SKM-1 (cell line): ENCODE data around the gene RASEF.
"Not testable (repeated sequence)": the region's sequence is repeated elsewhere in the genome, so short reads cannot be mapped to it uniquely, and the experiment has no call there.

Experiments used
- DNase-seq: peaks from one replicate; lab custom pipeline; 2025; ENCODE audit not compliant: unreplicated experiment; lab: John Stamatoyannopoulos, UW

Gene RASEF

DNA sequence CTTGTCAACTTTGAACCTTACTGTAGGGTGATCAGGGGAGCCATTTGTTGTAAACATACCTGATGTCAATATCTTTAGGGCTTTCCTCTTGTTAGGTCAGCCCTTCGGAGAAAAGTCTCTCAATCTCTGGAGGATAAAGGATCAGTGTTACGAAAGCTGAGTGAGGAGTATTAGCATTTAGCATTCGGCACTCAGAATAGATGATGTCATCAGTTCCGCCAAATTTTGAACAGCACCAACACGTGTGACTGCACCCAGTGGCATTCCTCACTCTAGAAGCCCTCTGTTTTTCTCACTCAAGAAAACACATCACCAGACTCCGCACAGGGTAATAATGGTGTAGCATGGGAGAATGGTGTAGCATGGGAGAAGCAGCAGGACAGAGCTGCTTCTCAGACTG lies 87.8 kb downstream of the RASEF start:
- no peak for DNase-seq

DNA sequence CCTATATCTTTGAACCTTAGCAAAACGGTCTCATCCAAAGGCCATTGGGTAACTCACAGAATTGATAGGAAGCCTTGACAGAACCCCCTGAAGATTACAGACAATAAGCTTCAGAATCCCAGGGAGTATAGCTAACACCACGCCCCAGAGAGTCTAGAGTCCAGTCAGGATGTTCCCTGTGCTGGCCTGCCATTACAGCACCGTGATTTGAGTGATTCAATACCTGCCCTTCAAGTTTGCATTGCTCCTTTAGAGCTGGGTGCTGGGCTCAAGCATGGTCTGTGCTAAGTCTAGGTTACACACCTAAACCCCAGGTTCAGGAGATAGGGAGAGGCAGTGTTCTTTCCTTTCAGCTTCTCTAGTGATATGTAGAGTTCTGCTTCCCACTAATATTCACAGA lies 90.5 kb downstream of the RASEF start:
- no peak for DNase-seq

DNA sequence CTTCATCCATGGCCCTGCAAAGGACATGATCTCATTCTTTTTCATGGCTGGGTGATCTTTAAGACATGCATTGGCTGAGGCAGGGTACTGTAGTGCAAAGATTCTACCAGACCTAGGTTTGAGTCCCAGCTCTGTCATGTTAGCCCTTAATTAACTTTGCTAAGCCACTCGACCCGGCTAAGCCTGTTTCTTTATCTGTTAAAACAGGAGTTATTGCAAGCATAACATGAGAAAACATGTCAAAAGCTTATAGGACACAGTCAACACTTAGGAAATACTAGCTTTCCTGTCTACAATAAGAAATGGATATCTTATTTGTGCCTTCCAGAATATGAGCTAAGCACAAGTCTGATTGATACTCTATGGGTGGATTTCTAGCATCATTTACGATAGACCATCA lies 92.6 kb downstream of the RASEF start:
- no peak for DNase-seq

DNA sequence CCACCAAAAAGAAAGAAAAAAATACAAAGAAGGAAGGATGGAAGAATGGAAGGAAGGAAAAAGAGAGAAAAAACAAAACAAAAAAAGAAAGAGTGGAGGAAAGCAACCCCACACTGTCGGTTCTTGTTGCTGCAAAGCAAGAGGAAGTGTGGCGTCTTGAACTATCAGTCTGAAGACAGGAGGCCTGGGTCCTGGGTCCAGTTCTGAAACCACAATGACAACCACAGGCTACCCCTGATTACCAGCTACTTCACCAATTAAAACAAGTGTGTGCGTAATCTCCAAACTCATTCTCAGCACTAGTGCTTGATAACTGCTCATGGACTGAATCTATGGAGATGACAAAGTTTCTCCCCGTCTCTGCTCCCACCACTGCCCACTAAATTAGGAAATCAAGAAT lies 93.7 kb downstream of the RASEF start:
- no peak for DNase-seq

DNA sequence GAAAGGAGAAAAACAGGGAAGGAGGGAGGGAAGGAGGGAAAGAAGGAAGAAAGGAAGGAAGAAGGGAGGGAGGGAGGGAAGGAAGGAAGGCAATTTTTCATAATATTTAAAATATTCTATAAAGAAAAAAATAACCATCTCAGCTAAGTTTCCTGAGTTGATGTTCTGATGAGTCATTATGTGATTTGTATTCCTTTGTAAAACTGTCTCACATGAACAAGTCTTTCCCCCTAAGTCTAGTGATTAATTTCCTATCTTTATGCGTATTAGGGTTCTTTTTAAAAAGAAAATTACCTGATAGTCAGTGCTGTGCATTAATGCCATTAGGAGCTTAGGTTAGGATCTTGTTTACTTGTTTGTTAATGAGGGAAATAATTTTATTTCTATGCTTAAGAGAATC lies 94.1 kb downstream of the RASEF start:
- no peak for DNase-seq

DNA sequence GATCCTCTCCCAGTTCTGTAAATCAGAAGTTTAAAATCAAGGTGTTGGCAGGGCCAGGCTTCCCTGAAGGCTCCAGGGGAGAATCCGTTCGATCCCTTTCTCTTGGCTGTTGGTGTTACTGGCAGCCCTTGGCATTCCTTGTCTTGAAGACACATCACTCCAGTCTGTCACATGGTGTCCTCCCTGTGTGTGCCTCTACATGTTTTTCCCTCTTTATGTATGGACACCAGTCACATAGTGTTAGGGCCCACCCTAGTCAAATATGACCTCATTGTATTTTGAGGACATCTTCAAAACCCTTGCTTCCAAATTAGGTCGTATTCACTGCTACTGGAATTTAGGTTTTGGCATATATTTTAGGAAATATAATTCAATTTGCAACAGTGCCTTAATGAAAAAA lies 94.6 kb downstream of the RASEF start:
- no peak for DNase-seq

DNA sequence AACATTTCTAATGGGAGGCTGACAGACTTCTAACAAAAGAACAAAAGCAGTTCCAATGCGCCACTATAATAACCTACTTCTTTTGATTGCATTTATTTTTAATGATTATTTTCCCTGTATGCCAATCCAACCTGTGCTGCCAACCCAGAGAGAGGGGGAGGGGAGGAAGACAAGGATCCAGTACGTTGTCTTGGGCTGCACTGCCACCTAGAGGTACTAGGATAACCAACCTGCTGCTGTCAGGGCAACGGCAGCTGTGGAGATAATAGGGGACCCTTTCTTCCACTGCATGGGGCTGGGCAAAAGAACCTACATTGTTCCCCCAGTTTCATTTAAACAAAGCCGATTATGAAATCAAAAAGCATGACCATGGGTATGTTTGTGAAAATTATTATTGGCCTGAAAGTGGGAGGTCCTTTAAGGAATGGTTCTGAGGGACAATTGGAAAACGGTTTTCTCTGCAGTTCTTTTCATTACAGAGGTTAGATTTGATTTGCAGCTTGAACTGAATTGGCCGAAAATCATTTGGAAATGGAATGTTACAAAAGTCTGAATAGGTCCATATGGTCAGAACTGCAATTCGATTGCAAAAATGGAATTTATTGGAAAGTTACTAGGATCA lies 101.3 kb downstream of the RASEF start:
- peak; percentile 17 for DNase-seq

DNA sequence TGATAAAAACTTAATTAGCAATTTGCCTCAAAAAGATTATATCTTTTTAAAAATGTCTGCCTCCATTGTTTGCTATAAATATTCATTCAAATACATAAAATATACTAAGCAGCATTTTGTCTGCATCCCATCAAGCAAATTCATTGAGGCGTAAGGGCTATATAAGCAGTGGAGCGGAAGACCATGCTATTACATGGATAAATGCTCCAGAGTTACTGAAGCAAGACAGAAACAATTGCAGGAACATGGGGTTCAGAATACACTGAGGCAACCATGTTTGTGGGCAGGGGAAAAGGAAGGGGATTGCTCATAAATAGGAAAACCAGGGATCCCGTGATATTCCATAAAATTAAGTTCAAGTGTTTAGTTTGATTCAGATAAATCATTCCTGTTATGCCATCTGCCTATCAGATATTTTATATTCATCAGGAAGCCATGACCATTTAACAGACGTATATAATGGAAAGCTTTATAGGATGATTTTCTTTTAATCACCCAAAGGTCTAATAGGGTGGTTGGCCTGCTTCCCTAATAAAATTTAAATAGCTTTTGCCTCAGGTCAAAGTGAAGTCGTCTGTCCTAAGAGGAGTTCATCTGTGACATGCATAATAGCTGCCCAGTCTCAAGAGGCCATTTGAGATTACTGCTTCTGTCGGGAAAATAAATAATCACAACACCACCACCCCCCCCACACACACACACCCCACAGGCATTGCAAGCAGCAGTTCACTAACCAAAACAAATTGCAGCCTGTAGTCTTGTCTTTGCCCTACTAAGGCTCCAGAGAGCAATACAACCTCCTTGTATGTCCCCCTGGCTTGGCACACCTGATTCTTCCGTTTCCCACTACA lies 105.2 kb downstream of the RASEF start:
- no peak for DNase-seq

DNA sequence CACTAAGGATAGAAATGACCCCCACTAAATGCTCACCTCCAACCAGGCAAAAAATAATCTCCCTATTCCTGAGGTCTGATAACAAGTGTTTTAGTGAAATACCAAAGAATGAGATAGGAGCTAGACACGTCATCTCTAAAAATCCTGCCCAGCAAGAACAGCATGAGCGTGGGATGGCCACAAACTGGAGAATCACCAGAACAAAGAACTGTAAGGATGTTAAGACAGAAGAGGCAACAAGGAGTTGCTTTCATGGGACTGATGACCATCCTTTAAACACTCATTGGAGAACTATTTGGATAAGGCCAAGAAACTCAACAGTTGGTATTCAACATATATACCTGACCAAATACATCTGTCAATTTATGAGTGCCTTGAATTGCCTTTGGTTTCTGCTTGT lies 113.7 kb downstream of the RASEF start:
- DNase-seq, result no peak

DNA sequence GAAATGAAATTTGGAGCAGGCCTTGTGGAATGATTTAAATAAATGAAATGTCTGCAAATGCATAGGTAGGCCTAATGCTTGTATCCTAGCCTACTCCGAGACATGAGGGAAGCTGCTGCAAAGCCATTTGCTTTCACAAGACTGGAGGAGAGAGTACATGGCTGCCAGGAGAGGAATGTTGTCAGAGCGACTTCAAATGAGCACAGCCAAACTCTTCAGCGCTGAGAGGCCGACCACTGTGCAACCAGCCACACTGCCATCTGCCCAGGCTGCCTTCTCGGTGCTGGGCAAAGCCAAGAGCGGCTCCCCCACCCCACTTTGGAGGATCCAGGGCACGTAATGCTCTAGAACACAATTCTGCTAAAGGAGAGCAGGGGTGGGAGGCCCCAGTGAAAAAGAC lies 122.6 kb downstream of the RASEF start:
- no peak for DNase-seq

DNA sequence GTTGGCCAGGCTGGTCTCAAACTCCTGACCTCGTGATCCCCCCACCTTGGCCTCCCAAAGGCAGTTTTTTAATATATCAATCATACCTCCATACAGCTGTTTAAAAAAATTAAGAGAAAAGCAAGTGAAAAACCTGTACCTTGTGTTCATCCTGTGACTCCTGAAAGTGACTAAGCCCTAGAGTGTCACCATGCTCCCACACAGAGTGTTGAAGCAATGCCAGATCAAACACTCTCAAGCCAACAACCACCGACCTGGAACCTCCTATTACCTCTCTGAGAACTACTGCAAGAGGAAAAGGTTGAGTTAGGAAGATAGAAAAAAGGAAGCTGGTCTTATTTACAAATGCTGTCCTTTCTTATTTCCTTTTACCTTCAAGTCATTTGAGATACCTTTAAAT lies 123.5 kb downstream of the RASEF start:
- no peak for DNase-seq

DNA sequence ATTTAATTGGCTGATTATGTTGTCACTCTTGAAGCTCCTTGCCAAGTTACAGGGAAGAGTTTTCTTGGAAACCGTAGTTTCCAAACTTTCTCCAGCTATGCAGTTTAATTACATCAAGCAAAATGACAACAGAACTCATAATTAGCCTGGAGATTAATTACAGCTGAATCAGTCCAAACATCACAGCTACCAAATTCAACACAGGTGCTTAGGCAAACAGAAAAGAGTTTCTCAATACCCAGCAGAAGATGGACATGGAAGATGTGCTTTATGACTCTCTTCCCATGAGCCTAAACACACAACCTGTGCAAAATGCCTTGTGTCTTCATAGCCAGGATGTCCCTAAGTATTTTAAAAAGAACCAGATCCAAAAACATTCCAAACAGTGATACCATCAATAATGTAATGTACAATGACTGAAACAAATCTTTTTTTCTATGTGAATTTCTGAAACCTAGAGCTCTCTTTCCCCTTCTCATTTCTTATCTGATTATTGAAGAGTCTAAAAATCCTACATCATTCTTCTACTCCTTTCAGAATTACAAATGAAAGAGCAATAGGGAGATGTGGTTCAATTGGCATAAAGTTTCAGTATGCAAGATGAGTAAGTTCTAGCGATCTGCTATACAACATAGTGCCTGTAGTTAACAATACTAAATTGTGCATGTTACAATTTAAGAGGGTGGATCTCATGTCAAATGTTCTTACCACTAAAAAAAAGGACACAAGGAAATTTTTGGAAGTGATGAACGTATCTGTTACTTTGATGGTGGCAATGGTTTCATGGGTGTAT lies 124.3 kb downstream of the RASEF start:
- DNase-seq, result no peak

DNA sequence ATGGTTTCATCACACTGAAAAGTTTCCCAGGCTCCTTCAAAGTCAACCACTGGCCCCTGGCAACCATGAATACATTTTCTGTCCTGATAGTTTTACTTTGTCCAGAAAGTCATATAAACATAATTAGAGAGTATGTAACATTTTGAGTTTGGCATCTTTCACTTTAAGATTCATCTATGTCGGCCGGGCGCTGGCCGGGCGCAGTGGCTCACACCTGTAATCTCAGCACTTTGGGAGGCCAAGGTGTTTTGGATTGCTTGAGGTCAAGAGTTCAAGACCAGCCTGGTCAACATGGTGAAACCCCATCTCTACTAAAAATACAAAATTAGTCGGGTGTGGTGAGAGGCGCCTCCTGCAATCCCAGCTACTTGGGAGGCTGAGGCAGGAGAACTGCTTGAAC lies 126.4 kb downstream of the RASEF start:
- not testable (repeated sequence) for DNase-seq

DNA sequence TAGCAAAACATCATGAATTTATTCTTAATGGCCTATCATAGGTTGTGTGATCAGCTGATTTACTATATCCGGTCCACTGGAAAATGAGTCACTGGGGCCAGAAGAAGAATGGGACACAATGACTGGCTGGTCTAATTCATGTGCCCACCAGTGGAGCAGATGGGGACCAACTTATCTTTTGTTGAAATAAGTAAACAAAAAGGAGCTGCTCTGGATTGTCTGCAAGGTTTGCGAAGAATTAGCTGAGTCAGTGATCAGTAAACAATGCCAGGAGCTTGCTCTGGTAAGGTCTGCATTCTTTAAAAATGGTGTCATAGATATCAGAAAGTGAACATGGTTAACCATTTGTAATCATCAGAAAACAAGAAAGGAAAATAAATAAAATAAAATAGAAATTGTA lies 128.0 kb downstream of the RASEF start:
- no peak for DNase-seq

DNA sequence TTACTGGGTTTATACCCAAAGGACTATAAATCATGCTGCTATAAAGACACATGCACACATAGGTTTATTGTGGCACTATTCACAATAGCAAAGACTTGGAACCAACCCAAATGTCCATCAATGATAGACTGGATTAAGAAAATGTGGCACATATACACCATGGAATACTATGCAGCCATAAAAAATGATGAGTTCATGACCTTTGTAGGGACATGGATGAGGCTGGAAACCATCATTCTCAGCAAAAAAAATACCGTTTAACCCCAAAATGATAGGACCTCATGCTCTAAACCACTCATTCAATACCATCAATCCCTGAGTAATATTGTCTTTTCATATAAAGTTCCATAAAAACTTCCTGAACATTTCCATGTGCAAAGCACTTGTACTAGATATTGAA lies 128.9 kb downstream of the RASEF start:
- DNase-seq, result not testable (repeated sequence)

DNA sequence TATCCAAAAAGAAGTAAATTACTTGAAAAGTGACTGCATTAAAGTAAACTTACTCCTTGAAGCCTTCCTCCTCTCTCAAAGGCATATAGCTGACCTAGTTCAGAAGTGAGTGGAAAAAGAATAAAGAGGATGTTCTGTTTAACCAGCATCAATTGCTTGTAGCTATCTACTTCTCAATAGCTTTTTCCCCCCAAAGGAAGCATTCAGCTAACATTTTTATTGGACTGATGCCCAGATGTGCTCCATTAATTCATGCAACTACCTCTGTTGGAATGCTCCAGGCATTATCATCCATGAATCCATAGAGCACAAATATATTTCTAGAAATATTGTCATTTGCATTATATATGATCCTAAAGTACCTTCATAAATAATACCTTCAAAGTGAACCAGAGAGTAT lies 132.8 kb downstream of the RASEF start:
- DNase-seq, result no peak
